ENCODE results near the gene AKAP9.
"Not testable (repeated sequence)": the region's sequence is repeated elsewhere in the genome, so short reads cannot be mapped to it uniquely, and the experiment has no call there.

AKAP9 gene

GRCh38 chr7:92072708-92073107 lies 132.0 kb downstream of the AKAP9 start:
- Mint-ChIP-seq H3K27me3 (no peaks in the 10 kb centered on the region), H3K27ac (no peak overlapping the region), H3K4me1 (no peaks in the 10 kb centered on the region), H3K9me3 (no peaks in the 10 kb centered on the region), H3K36me3 (peaks cover 35% of the 10 kb centered on the region), H3K4me3 (no peak overlapping the region)
- ATAC-seq (ENCODE audit: low read depth), result no peak
- DNase-seq (ENCODE audit: low spot score in 2 of 2), result no peak

GRCh38 chr7:92075455-92076158 lies 134.9 kb downstream of the AKAP9 start:
- Mint-ChIP-seq H3K4me3 (no peak overlapping the region), H3K36me3 (peaks cover 41% of the 10 kb centered on the region), H3K27ac (peak overlapping the region; percentile 20), H3K27me3 (no peaks in the 10 kb centered on the region), H3K9me3 (no peaks in the 10 kb centered on the region), H3K4me1 (no peaks in the 10 kb centered on the region)
- ATAC-seq (ENCODE audit: low read depth) (no peak), DNase-seq (ENCODE audit: low spot score in 2 of 2) (no peak)

- H3K36me3 Mint-ChIP-seq, result peaks cover 36% of the 10 kb centered on the region
Observed at GRCh38 chr7:92076509-92076908, 135.8 kb downstream of the AKAP9 start.

GRCh38 chr7:92083922-92084321 lies 143.3 kb downstream of the AKAP9 start:
- H3K36me3 Mint-ChIP-seq, result peaks cover 42% of the 10 kb centered on the region
- H3K27ac Mint-ChIP-seq; H3K4me1 Mint-ChIP-seq; H3K9me3 Mint-ChIP-seq; ATAC-seq (ENCODE audit: low read depth); H3K4me3 Mint-ChIP-seq; DNase-seq (ENCODE audit: low spot score in 2 of 2); H3K27me3 Mint-ChIP-seq: not testable (repeated sequence)

More at GRCh38 chr7:92076509-92076908, 135.8 kb downstream of the AKAP9 start:
- H3K9me3 Mint-ChIP-seq, result no peaks in the 10 kb centered on the region
- H3K4me1 Mint-ChIP-seq, result no peaks in the 10 kb centered on the region
- DNase-seq (ENCODE audit: low spot score in 2 of 2) (no peak), ATAC-seq (ENCODE audit: low read depth) (no peak)
- H3K27me3 Mint-ChIP-seq, result no peaks in the 10 kb centered on the region
- no peak overlapping the region for H3K4me3 Mint-ChIP-seq
- H3K27ac Mint-ChIP-seq, result peak overlapping the region; percentile 20

- H3K27ac Mint-ChIP-seq, result no peak overlapping the region
- no peaks in the 10 kb centered on the region for H3K4me1 Mint-ChIP-seq
- peaks cover 43% of the 10 kb centered on the region for H3K36me3 Mint-ChIP-seq
- ATAC-seq (ENCODE audit: low read depth), result no peak
- no peaks in the 10 kb centered on the region for H3K27me3 Mint-ChIP-seq
- no peak overlapping the region for H3K4me3 Mint-ChIP-seq
- no peak for DNase-seq (ENCODE audit: low spot score in 2 of 2)
- no peaks in the 10 kb centered on the region for H3K9me3 Mint-ChIP-seq
Observed at GRCh38 chr7:92088266-92088665, 147.6 kb downstream of the AKAP9 start.

GRCh38 chr7:92092210-92092609 lies 151.5 kb downstream of the AKAP9 start:
- H3K36me3 Mint-ChIP-seq, result peaks cover 36% of the 10 kb centered on the region

GRCh38 chr7:92095380-92095779 lies 154.7 kb downstream of the AKAP9 start:
- H3K27ac Mint-ChIP-seq, result no peak overlapping the region
- no peak overlapping the region for H3K4me3 Mint-ChIP-seq

More at GRCh38 chr7:92092210-92092609, 151.5 kb downstream of the AKAP9 start:
- no peaks in the 10 kb centered on the region for H3K9me3 Mint-ChIP-seq
- no peaks in the 10 kb centered on the region for H3K4me1 Mint-ChIP-seq
- H3K27me3 Mint-ChIP-seq, result no peaks in the 10 kb centered on the region
- ATAC-seq (ENCODE audit: low read depth) (no peak), DNase-seq (ENCODE audit: low spot score in 2 of 2) (no peak)
- no peak overlapping the region for H3K4me3 Mint-ChIP-seq
- no peak overlapping the region for H3K27ac Mint-ChIP-seq

GRCh38 chr7:92100534-92100933 lies 159.9 kb downstream of the AKAP9 start:
- H3K27ac Mint-ChIP-seq, result no peak overlapping the region
- H3K36me3 Mint-ChIP-seq, result peaks cover 39% of the 10 kb centered on the region
- DNase-seq (ENCODE audit: low spot score in 2 of 2), result no peak
- H3K9me3 Mint-ChIP-seq, result no peaks in the 10 kb centered on the region
- H3K27me3 Mint-ChIP-seq, result no peaks in the 10 kb centered on the region
- ATAC-seq (ENCODE audit: low read depth), result no peak
- no peaks in the 10 kb centered on the region for H3K4me1 Mint-ChIP-seq
- H3K4me3 Mint-ChIP-seq, result no peak overlapping the region

More at GRCh38 chr7:92095380-92095779, 154.7 kb downstream of the AKAP9 start:
- no peaks in the 10 kb centered on the region for H3K4me1 Mint-ChIP-seq
- H3K27me3 Mint-ChIP-seq, result no peaks in the 10 kb centered on the region
- no peak for ATAC-seq (ENCODE audit: low read depth)
- peaks cover 37% of the 10 kb centered on the region for H3K36me3 Mint-ChIP-seq
- no peaks in the 10 kb centered on the region for H3K9me3 Mint-ChIP-seq
- DNase-seq (ENCODE audit: low spot score in 2 of 2), result no peak

GRCh38 chr7:92102862-92103261 lies 162.2 kb downstream of the AKAP9 start:
- not testable (repeated sequence) for DNase-seq (ENCODE audit: low spot score in 2 of 2); H3K9me3 Mint-ChIP-seq
- H3K36me3 Mint-ChIP-seq, result peaks cover 32% of the 10 kb centered on the region

GRCh38 chr7:92108821-92109220 lies 168.2 kb downstream of the AKAP9 start:
- no peak overlapping the region for H3K27ac Mint-ChIP-seq
- no peaks in the 10 kb centered on the region for H3K27me3 Mint-ChIP-seq
- H3K9me3 Mint-ChIP-seq, result no peaks in the 10 kb centered on the region
- H3K4me3 Mint-ChIP-seq, result no peak overlapping the region
- H3K36me3 Mint-ChIP-seq, result peaks cover 22% of the 10 kb centered on the region
- peak; percentile 76 for ATAC-seq (ENCODE audit: low read depth)
- peaks cover 3% of the 10 kb centered on the region for H3K4me1 Mint-ChIP-seq
- DNase-seq (ENCODE audit: low spot score in 2 of 2), result no peak

More at GRCh38 chr7:92102862-92103261, 162.2 kb downstream of the AKAP9 start:
- ATAC-seq (ENCODE audit: low read depth); H3K27me3 Mint-ChIP-seq; H3K4me3 Mint-ChIP-seq; H3K27ac Mint-ChIP-seq; H3K4me1 Mint-ChIP-seq: not testable (repeated sequence)

GRCh38 chr7:92110857-92111256 lies 170.2 kb downstream of the AKAP9 start:
- H3K9me3 Mint-ChIP-seq, result no peaks in the 10 kb centered on the region
- H3K4me1 Mint-ChIP-seq, result peaks cover 3% of the 10 kb centered on the region
- ATAC-seq (ENCODE audit: low read depth) (no peak), DNase-seq (ENCODE audit: low spot score in 2 of 2) (no peak)
- H3K27me3 Mint-ChIP-seq, result no peaks in the 10 kb centered on the region
- no peak overlapping the region for H3K4me3 Mint-ChIP-seq
- H3K27ac Mint-ChIP-seq, result no peak overlapping the region
- peaks cover 23% of the 10 kb centered on the region for H3K36me3 Mint-ChIP-seq

GRCh38 chr7:92115821-92116220 lies 175.2 kb downstream of the AKAP9 start:
- Mint-ChIP-seq H3K27ac (no peak overlapping the region), H3K4me3 (no peak overlapping the region), H3K9me3 (no peaks in the 10 kb centered on the region), H3K4me1 (peaks cover 3% of the 10 kb centered on the region), H3K36me3 (peaks cover 27% of the 10 kb centered on the region), H3K27me3 (no peaks in the 10 kb centered on the region)
- ATAC-seq (ENCODE audit: low read depth), result no peak
- no peak for DNase-seq (ENCODE audit: low spot score in 2 of 2)

GRCh38 chr7:92116949-92117348 lies 176.3 kb downstream of the AKAP9 start:
- peaks cover 35% of the 10 kb centered on the region for H3K36me3 Mint-ChIP-seq
- no peaks in the 10 kb centered on the region for H3K27me3 Mint-ChIP-seq
- peaks cover 3% of the 10 kb centered on the region for H3K4me1 Mint-ChIP-seq
- no peak overlapping the region for H3K4me3 Mint-ChIP-seq
- H3K9me3 Mint-ChIP-seq, result peaks cover 2% of the 10 kb centered on the region
- no peak for DNase-seq (ENCODE audit: low spot score in 2 of 2)
- no peak overlapping the region for H3K27ac Mint-ChIP-seq
- no peak for ATAC-seq (ENCODE audit: low read depth)

- no peak overlapping the region for H3K27ac Mint-ChIP-seq
- H3K9me3 Mint-ChIP-seq, result peaks cover 2% of the 10 kb centered on the region
- no peak for ATAC-seq (ENCODE audit: low read depth)
Observed at GRCh38 chr7:92119213-92119759, 178.6 kb downstream of the AKAP9 start.

GRCh38 chr7:92121681-92122080 lies 181.0 kb downstream of the AKAP9 start:
- DNase-seq (ENCODE audit: low spot score in 2 of 2) (no peak), ATAC-seq (ENCODE audit: low read depth) (no peak)
- Mint-ChIP-seq H3K27me3 (no peaks in the 10 kb centered on the region), H3K4me3 (no peak overlapping the region), H3K9me3 (peaks cover 2% of the 10 kb centered on the region), H3K27ac (no peak overlapping the region), H3K4me1 (peaks cover 7% of the 10 kb centered on the region), H3K36me3 (peaks cover 40% of the 10 kb centered on the region)

More at GRCh38 chr7:92119213-92119759, 178.6 kb downstream of the AKAP9 start:
- Mint-ChIP-seq H3K4me3 (no peak overlapping the region), H3K36me3 (peaks cover 36% of the 10 kb centered on the region), H3K27me3 (no peaks in the 10 kb centered on the region), H3K4me1 (peaks cover 3% of the 10 kb centered on the region)
- DNase-seq (ENCODE audit: low spot score in 2 of 2), result no peak

Measured in memory B cell (primary cell).